ENCODE measurements around the gene ASIC3.

DNA sequence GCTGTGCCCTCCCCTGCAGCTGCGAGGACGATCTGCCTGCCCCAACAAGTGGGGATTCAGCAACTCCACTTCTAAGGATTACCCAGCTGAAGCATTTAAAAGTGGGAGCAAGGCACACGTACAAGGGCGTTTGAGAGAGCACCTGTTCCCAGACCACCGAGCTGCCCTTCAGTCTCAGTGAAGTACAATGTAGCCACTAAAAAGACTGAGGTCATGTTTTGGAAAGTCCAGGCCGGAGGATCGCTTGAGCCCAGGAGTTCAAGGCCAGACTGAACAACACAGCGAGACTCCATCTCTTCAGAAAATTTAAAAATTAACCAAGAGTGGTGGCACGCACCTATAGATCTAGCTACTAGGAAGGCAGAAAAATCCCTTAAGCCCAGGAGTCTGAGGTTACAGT lies 42.8 kb upstream of the ASIC3 start:
- TF ChIP-seq, protein P1, sequence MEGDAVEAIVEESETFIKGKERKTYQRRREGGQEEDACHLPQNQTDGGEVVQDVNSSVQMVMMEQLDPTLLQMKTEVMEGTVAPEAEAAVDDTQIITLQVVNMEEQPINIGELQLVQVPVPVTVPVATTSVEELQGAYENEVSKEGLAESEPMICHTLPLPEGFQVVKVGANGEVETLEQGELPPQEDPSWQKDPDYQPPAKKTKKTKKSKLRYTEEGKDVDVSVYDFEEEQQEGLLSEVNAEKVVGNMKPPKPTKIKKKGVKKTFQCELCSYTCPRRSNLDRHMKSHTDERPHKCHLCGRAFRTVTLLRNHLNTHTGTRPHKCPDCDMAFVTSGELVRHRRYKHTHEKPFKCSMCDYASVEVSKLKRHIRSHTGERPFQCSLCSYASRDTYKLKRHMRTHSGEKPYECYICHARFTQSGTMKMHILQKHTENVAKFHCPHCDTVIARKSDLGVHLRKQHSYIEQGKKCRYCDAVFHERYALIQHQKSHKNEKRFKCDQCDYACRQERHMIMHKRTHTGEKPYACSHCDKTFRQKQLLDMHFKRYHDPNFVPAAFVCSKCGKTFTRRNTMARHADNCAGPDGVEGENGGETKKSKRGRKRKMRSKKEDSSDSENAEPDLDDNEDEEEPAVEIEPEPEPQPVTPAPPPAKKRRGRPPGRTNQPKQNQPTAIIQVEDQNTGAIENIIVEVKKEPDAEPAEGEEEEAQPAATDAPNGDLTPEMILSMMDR (conservative IDR thresholded peaks at IDR 0.05): no peak
- TF ChIP-seq ZFX (IDR thresholded peaks at IDR 0.05): no peak
